HG03045 (cell line): ENCODE data around the gene TPRKB.
"Not testable (repeated sequence)": the region's sequence is repeated elsewhere in the genome, so short reads cannot be mapped to it uniquely, and the experiment has no call there.

Source experiments
- ATAC-seq: cut with Tn5 transposase; IDR thresholded peaks from one replicate; pipeline ENCODE4 v1.9.1; 2021; ENCODE audit warnings: mild to moderate bottlenecking, moderate library complexity; ENCODE audit not compliant: unreplicated experiment

The TPRKB gene

DNA sequence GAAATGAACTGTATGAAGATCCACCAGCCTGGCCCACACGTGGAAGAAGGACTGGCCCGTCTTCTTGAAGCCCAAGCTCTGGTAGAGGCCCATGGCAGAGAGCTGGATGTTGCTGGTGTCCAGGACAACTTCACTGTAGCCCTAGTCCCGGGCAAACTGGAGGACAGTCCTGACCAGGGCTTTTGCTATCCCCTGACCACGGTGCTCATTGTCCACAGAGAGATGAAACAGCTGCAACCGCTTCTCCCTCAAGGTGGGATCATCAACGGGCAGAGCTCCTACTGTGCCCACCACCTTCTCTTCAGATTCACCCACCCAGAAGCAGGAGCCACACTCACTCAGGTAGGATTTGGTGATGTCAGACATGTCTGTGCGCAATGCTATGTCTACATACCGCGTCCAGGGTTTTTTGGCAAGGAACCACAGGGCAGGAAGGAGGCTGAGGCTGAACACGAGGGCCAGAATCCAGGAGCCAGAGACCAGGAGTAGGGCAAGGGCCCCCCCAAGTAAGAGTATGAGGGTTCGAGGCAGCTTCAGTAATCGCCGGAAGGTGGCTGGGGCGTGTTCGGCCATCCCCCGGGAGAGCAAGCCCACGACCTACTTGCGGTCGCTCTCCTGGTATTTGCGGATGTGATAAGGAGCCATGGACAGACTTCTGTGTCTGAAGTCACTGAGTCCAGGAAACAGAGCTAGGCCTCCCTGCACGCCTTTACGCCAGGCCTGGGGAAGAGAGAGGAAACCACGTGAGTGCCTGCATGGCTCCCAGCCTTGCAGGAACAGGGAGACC, 36.3 kb downstream of the TPRKB start:
- ATAC-seq: no peak

DNA sequence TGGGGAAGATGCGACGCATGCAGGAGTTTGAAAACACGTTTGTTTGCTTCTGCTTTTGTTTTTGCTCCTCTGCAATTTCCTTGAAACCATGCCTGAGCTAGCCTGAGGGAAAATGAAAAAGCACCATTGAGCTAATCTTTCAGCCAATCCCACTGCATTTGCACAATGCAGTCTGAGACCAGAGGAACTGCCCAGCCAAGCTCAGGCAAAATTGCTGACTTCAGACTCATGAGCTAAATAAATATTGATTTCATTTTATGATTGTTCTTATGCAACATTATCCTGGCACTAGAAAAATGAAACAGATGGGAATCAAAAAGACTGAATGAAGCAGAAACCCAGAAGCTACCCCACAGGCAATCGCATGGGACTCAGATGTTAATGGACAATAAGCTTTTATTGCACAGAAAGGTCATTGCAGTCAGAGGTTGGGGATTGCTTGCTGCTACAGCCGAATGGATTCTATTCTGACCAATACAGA, 37.0 kb downstream of the TPRKB start:
- ATAC-seq: no peak

- no peak for ATAC-seq
Observed at GRCh38 chr2:73699437-73699836, 37.7 kb downstream of the TPRKB start.

DNA sequence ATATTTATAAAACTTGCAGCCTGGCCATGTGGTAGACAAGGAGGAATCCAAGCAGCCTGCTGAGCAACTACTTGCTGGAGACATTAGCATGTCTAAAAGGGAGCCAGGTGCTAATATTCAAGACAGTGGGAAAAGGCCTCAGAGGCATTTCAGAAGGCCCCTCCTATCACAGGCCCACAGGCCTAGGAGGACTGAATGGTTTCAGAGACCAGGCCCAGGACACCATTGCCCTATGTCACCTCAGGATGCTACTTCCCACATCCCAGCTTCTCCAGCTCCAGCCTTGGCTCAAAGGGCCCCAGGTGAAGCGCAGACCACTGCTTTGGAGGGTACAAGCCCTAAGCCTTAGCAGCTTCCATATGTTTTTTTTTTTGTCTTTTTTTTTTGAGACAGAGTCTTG, 39.0 kb downstream of the TPRKB start:
- ATAC-seq: no peak

DNA sequence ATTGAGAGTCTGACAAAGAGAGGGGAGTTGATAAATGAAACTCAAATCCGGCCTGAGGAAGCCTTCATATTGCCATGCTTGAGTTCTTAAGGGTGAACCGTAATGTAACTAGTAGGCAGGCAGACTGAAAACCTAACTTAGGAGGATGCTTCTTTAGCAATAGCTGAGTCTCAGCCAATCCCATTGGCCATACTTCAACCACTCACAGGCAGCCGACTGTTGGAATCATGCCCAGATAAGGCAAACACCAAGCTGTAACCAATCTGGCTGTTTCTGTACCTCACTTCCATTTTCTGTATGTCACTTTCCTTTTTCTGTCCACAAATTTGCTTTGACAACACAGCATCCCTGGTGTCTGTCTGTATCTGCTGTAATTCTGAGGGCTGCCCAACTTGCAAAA, 39.5 kb downstream of the TPRKB start:
- no peak for ATAC-seq

- ATAC-seq: not testable (repeated sequence)
Observed at GRCh38 chr2:73696985-73697384, 40.2 kb downstream of the TPRKB start.

- not testable (repeated sequence) for ATAC-seq
Observed at GRCh38 chr2:73696521-73696920, 40.6 kb downstream of the TPRKB start.

GRCh38 chr2:73690372-73691088, 46.6 kb downstream of the TPRKB start:
- not testable (repeated sequence) for ATAC-seq

- not testable (repeated sequence) for ATAC-seq
Observed at GRCh38 chr2:73688494-73688893, 48.7 kb downstream of the TPRKB start.

GRCh38 chr2:73685764-73686438, 51.2 kb downstream of the TPRKB start:
- no peak for ATAC-seq

DNA sequence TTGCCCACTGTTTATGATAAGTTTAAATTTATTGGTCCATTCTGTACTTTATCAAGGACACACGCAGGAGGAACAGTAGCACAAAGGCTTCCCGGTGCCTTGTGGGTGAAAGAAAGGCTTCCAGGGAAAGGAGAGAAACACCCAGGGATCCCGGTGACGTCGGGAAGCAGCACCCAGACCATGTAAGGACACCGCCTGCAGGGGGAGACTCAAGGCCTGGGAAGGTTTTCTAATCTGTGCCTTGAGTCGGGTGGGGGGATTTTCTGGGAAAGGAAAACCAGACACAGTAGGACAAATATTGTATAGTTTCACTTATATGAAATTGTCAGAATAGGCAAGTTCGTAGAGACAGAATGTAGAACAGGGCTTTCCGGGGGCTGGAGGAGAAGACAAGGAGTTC, 52.2 kb downstream of the TPRKB start:
- ATAC-seq: not testable (repeated sequence)

DNA sequence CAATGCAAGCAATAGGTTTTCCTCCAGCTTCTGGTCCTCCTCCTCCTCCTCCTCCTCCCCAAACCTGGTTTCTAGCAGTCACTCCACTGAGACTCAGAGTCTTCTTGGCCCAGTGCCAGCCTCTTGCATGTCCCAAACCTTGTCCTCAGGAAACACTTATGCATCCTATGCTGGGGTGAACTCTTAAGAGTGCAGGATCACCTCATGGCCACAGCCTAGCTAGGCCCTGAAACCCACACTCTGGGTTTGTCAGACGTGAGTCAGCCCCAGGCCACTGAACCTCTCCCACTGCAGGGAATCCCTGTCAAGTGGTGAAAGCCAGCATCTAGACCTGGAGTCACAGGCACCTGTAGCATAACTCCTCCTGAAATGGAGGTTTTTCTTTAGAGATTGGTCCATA, 52.8 kb downstream of the TPRKB start:
- ATAC-seq: not testable (repeated sequence)

DNA sequence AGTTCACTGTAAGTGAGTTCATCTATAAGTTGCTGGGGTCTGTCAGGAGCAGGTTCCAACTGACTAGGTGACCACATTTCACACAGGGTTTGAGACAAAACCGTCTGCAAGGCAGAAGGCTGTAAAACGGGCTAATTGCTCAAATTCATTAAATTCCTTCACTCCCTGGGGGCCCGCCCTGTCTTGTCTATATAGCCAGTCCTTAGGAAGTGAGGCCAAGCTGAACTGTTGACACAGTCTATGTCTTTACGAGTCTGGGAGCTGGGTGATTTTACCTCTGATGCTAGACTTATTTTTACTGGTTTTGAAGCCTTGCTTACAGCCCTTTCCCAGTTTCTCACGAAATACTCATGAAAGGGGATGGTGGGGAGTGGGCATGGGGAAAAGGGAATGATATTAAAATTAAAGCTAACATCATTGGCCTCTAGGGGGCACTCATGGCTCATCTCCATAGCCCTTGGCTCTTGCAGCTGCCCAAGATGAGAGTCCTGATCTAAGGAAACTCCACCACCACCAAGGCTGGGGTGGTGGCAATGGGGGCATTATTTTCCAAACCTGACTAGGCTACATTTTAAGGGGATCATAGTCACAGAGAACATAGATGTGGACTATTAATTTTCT, 57.1 kb downstream of the TPRKB start:
- not testable (repeated sequence) for ATAC-seq
